Germinal center (tissue), 1 donor: ENCODE measurements around the gene PSD4.

Experiments
- DNase-seq: peaks from one replicate; pipeline ENCODE4 v3.0.0; 2012; ENCODE audit warnings: mixed read lengths, low spot score

PSD4 gene

GRCh38 chr2:113238871-113239839 is 65.4 kb downstream of the PSD4 start:
- no peak for DNase-seq

- no peak for DNase-seq
These were observed 66.6 kb downstream of the PSD4 start for GRCh38 chr2:113240150-113240914.

GRCh38 chr2:113240915-113241911 is 67.4 kb downstream of the PSD4 start:
- DNase-seq: no peak

- DNase-seq: no peak
These were observed 68.6 kb downstream of the PSD4 start for GRCh38 chr2:113242327-113242726.

GRCh38 chr2:113245276-113245711 is 71.5 kb downstream of the PSD4 start:
- no peak for DNase-seq

GRCh38 chr2:113246606-113247005 is 72.8 kb downstream of the PSD4 start:
- DNase-seq: no peak

GRCh38 chr2:113248997-113249770 is 75.4 kb downstream of the PSD4 start:
- peak; percentile 73 for DNase-seq

GRCh38 chr2:113251118-113251517 is 77.3 kb downstream of the PSD4 start:
- no peak for DNase-seq

GRCh38 chr2:113252047-113252590 is 78.3 kb downstream of the PSD4 start:
- no peak for DNase-seq

GRCh38 chr2:113253453-113253852 is 79.7 kb downstream of the PSD4 start:
- DNase-seq: no peak

GRCh38 chr2:113255140-113256070 is 81.6 kb downstream of the PSD4 start:
- DNase-seq: no peak

GRCh38 chr2:113257516-113258264 is 83.9 kb downstream of the PSD4 start:
- no peak for DNase-seq

- no peak for DNase-seq
These were observed 84.8 kb downstream of the PSD4 start for GRCh38 chr2:113258471-113259147.
